ENCODE measurements around the gene RTN4RL1. TPM values are rescaled to one million over a fixed set of nuclear protein-coding genes. Genes with fewer than 3 reads are reported as not detected.

Gene RTN4RL1
- total and polyA plus RNA-seq, 9 of the 15 experiments (the other 6 are each of a cell fraction or from before 2014, with no cell fraction given) = 0.04 to 0.06 (median 0.04) TPM; not detected in 5

DNA sequence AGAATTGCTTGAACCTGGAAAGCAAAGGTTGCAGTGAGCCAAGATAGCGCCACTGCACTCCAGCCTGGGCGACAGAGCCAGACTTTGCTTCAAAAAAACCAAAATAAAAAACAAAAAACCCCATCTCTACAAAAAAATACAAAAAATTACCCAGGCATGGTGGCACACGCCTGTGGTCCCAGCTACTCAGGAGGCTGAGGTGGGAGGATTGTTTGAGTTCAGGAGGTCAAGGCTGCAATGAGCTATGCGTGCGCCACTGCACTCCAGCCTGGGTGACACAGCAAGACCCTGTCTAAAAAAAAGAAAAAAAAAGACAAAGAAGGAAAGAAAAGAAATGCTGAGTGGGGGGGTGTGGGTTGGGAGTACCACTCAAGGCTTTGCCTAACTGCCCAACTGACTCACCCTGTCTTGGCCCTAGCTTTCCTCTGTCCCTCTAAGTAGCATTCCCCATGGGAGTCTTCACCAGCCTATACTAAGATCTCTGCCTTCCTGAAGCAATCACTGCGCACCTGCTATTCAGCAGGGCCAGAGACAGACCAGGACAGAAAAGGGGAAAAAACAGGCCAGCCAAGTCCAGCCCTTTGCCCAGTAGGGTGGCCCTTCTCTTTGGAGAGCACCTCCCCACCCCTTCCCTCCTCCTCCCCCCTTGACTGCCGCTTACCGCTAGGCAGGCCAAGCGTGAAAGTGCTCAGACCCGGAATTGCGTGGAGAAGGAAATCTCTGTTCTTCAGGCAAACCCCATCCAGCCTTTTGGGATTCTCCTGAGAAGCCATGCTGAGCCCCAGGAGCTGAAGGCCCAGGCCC is 45.8 kb downstream of the RTN4RL1 start:
- DNase-seq (ENCODE audit: extremely low read depth in 1 of 4, low spot score in 3 of 4) = no peak
- H3K27me3 ChIP-seq (ENCODE audit: control insufficient read depth in 2 of 2, insufficient read depth in 2 of 2, low read length in 2 of 2) = peaks cover 0 to 13% of the 10 kb centered on the region in 2 experiments; a peak in 2 of 5 replicates
- ATAC-seq = 0 out of 3 replicates have a peak, but pooled peaks have one; percentile 21
- no peaks in the 10 kb centered on the region for H3K36me3 ChIP-seq (ENCODE audit: control insufficient read depth, insufficient read depth, low read length)
- H4K20me1 ChIP-seq (replicated peaks; ENCODE audit: control insufficient read depth, insufficient read depth, low read length) = no peaks in the 10 kb centered on the region
- H3K27ac ChIP-seq (ENCODE audit: extremely low read depth, low read depth, low read length) = no peak overlapping the region
- no peaks in the 10 kb centered on the region; the same call in 2 of the 3 replicates for H3K79me2 ChIP-seq (ENCODE audit: control insufficient read depth, insufficient read depth, low read length)
- no peak for FAIRE-seq
- in situ Hi-C loops (cut with MboI) = no loop called here
- CTCF ChIA-PET (ENCODE audit: low intra/inter-chr PET ratio) = no interaction called here
- POLR2A ChIA-PET = no interaction called here
- no TSS peak for BruUV-seq (replicated peaks)
- WGBS (ENCODE audit: insufficient coverage, low coverage, missing lambda C conversion rate) = 32% methylated on average over 11 of the region's 11 CpGs
- intact Hi-C loops (cut with micrococcal nuclease) = no loop called here
- no peaks in the 10 kb centered on the region for H3K9me3 ChIP-seq (replicated peaks; ENCODE audit: control insufficient read depth, insufficient read depth, low read depth, low read length)
- peaks cover 0 to 21% of the 10 kb centered on the region in 2 experiments; a peak in 3 of 5 replicates for H3K4me1 ChIP-seq (replicated peaks in 1 of 2; ENCODE audit: control insufficient read depth in 2 of 2, insufficient read depth in 2 of 2, low read length in 2 of 2)
- no peak overlapping the region for H3K9ac ChIP-seq (ENCODE audit: insufficient read depth in 1 of 2, low read depth in 2 of 2, low read length in 2 of 2)
- no peak overlapping the region for H3K4me2 ChIP-seq (ENCODE audit: insufficient read depth, low read length)
- H3K4me3 ChIP-seq = no peak overlapping the region
- no peak overlapping the region for H2AFZ ChIP-seq (ENCODE audit: low read depth, low read length)
- H3K9me1 ChIP-seq (ENCODE audit: control insufficient read depth, insufficient read depth, low read length) = no peaks in the 10 kb centered on the region
- TF ChIP-seq KAT2B (IDR thresholded peaks at IDR 0.05; ENCODE audit: low read depth, low read length) (no peak), EGR1 (conservative IDR thresholded peaks at IDR 0.05) (peak; percentile 11; the same call in 1 of the 2 replicates), ZNF75A (CRISPR knock-in tag; IDR thresholded peaks at IDR 0.05) (no peak), JUNB (CRISPR knock-in tag; conservative IDR thresholded peaks at IDR 0.05) (no peak), GABPB2 (CRISPR knock-in tag; conservative IDR thresholded peaks at IDR 0.05) (no peak), ZNF12 (CRISPR knock-in tag; IDR thresholded peaks at IDR 0.05) (no peak), BCL6 (CRISPR knock-in tag; IDR thresholded peaks at IDR 0.05) (no peak)
- TF ChIP-seq, protein P1, sequence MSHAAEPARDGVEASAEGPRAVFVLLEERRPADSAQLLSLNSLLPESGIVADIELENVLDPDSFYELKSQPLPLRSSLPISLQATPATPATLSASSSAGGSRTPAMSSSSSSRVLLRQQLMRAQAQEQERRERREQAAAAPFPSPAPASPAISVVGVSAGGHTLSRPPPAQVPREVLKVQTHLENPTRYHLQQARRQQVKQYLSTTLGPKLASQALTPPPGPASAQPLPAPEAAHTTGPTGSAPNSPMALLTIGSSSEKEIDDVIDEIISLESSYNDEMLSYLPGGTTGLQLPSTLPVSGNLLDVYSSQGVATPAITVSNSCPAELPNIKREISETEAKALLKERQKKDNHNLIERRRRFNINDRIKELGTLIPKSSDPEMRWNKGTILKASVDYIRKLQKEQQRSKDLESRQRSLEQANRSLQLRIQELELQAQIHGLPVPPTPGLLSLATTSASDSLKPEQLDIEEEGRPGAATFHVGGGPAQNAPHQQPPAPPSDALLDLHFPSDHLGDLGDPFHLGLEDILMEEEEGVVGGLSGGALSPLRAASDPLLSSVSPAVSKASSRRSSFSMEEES (CRISPR knock-in tag; IDR thresholded peaks at IDR 0.05) = no peak
- TF ChIP-seq, protein P2, sequence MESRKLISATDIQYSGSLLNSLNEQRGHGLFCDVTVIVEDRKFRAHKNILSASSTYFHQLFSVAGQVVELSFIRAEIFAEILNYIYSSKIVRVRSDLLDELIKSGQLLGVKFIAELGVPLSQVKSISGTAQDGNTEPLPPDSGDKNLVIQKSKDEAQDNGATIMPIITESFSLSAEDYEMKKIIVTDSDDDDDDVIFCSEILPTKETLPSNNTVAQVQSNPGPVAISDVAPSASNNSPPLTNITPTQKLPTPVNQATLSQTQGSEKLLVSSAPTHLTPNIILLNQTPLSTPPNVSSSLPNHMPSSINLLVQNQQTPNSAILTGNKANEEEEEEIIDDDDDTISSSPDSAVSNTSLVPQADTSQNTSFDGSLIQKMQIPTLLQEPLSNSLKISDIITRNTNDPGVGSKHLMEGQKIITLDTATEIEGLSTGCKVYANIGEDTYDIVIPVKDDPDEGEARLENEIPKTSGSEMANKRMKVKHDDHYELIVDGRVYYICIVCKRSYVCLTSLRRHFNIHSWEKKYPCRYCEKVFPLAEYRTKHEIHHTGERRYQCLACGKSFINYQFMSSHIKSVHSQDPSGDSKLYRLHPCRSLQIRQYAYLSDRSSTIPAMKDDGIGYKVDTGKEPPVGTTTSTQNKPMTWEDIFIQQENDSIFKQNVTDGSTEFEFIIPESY (CRISPR knock-in tag; IDR thresholded peaks at IDR 0.05) = 0 out of 2 replicates have a peak, but pooled peaks have one; percentile 25
- TF ChIP-seq, protein P3, sequence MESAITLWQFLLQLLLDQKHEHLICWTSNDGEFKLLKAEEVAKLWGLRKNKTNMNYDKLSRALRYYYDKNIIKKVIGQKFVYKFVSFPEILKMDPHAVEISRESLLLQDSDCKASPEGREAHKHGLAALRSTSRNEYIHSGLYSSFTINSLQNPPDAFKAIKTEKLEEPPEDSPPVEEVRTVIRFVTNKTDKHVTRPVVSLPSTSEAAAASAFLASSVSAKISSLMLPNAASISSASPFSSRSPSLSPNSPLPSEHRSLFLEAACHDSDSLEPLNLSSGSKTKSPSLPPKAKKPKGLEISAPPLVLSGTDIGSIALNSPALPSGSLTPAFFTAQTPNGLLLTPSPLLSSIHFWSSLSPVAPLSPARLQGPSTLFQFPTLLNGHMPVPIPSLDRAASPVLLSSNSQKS (CRISPR knock-in tag; IDR thresholded peaks at IDR 0.05) = no peak
- TF ChIP-seq, protein P4, sequence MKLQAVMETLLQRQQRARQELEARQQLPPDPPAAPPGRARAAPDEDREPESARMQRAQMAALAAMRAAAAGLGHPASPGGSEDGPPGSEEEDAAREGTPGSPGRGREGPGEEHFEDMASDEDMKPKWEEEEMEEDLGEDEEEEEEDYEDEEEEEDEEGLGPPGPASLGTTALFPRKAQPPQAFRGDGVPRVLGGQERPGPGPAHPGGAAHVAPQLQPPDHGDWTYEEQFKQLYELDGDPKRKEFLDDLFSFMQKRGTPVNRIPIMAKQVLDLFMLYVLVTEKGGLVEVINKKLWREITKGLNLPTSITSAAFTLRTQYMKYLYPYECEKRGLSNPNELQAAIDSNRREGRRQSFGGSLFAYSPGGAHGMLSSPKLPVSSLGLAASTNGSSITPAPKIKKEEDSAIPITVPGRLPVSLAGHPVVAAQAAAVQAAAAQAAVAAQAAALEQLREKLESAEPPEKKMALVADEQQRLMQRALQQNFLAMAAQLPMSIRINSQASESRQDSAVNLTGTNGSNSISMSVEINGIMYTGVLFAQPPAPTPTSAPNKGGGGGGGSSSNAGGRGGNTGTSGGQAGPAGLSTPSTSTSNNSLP (IDR thresholded peaks at IDR 0.05; ENCODE audit: borderline replicate concordance, low read depth, low read length) = no peak
- TF ChIP-seq, protein P5, sequence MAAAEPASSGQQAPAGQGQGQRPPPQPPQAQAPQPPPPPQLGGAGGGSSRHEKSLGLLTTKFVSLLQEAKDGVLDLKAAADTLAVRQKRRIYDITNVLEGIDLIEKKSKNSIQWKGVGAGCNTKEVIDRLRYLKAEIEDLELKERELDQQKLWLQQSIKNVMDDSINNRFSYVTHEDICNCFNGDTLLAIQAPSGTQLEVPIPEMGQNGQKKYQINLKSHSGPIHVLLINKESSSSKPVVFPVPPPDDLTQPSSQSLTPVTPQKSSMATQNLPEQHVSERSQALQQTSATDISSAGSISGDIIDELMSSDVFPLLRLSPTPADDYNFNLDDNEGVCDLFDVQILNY (CRISPR knock-in tag; IDR thresholded peaks at IDR 0.05) = no peak
